Endothelial cell of umbilical vein (primary cell): ENCODE results near the gene RBM47. TPM values are rescaled to one million over a fixed set of nuclear protein-coding genes. Genes with fewer than 3 reads are reported as not detected.

Source experiments
- BruUV-seq: library from RNA; stranded (reverse); fragments of 400-500 nt; replicated peaks from 2 replicates; lab custom pipeline; 2021; lab: Mats Ljungman, UMichigan
- CTCF ChIA-PET: fragments of 300-600, 350-600 bp; sonication (Branson Sonifier 250); formaldehyde crosslinking; loops from one replicate; lab custom pipeline; 2021; ENCODE audit warnings: antibody characterized with exemption, inconsistent platforms; lab: Charles Lee
- POLR2A ChIA-PET: fragments of 300-600, 350-600 bp; sonication (Branson Sonifier 250); formaldehyde crosslinking; loops from one replicate; lab custom pipeline; 2021; ENCODE audit warnings: antibody characterized with exemption, inconsistent platforms; lab: Charles Lee
- DNase-seq: peaks from one replicate; pipeline ENCODE4 v3.0.0-alpha.2; 2011; ENCODE audit warnings: low read depth, low spot score
- FAIRE-seq: peaks from 2 replicates; lab custom pipeline; 2011; peaks lifted over from hg19 to GRCh38; lab: Jason Lieb, UNC
- H2AFZ ChIP-seq: 2 replicates; pipeline ENCODE4 v1.6.0; 2012; ENCODE audit warnings: low read depth, low read length, control low read depth, inconsistent platforms
- H3K27ac ChIP-seq: 2 replicates; pipeline ENCODE4 v1.5.1; 2011; ENCODE audit warnings: low read depth, mild to moderate bottlenecking, control low read depth, low read length, moderate library complexity; ENCODE audit not compliant: insufficient read depth
- H3K27me3 ChIP-seq, 2 experiments: 2 replicates each; pipeline versions ENCODE4 v1.6.0 to v1.6.1; 2011; ENCODE audit warnings: low read length in 2 of 2, mixed read lengths in 1 of 2; ENCODE audit not compliant: control insufficient read depth in 2 of 2, insufficient read depth in 2 of 2
- H3K36me3 ChIP-seq, 2 experiments: 2 replicates in 1 of 2; 3 replicates in 1 of 2; pipeline ENCODE4 v1.5.1; 2011; ENCODE audit warnings: low read length in 2 of 2, mild to moderate bottlenecking in 1 of 2, moderate library complexity in 1 of 2; ENCODE audit not compliant: control insufficient read depth in 2 of 2, insufficient read depth in 2 of 2; ENCODE audit errors: extremely low read depth in 1 of 2
- H3K4me1 ChIP-seq: 3 replicates; pipeline ENCODE4 v1.5.1; 2011; ENCODE audit warnings: mild to moderate bottlenecking, low read length; ENCODE audit not compliant: control insufficient read depth, insufficient read depth; ENCODE audit errors: extremely low read depth
- H3K4me2 ChIP-seq: 2 replicates; pipeline ENCODE4 v1.6.1; 2011; ENCODE audit warnings: low read length, control low read depth, mixed read lengths; ENCODE audit not compliant: insufficient read depth
- H3K4me3 ChIP-seq, 3 experiments: fragments of 200-600 bp in 1 of 3; sonication (generic), shearing (Covaris generic) in 1 of 3; replicated peaks in 1 of 3; 2 replicates each; pipeline ENCODE4 v1.5.1; 2011 to 2016; ENCODE audit warnings: control low read depth in 3 of 3, low read length in 3 of 3, mild to moderate bottlenecking in 2 of 3, inconsistent platforms in 1 of 3, low read depth in 1 of 3, moderate library complexity in 1 of 3; ENCODE audit not compliant: insufficient read depth in 1 of 3
- H3K79me2 ChIP-seq: 2 replicates; pipeline ENCODE4 v1.6.0; 2012; ENCODE audit warnings: low read length, inconsistent platforms; ENCODE audit not compliant: control insufficient read depth, insufficient read depth
- H3K9ac ChIP-seq: replicated peaks from 2 replicates; pipeline ENCODE3; 2011; ENCODE audit warnings: low read length, control low read depth; ENCODE audit not compliant: insufficient read depth; ENCODE audit errors: extremely low read depth
- H3K9me1 ChIP-seq: replicated peaks from 3 replicates; pipeline ENCODE4 v1.6.0; 2011; ENCODE audit warnings: mild to moderate bottlenecking, low read length; ENCODE audit not compliant: control insufficient read depth, insufficient read depth; ENCODE audit errors: extremely low read depth
- H3K9me3 ChIP-seq: replicated peaks from 2 replicates; pipeline ENCODE4 v1.5.1; 2012; ENCODE audit warnings: low read length, inconsistent platforms; ENCODE audit not compliant: control insufficient read depth, insufficient read depth
- H4K20me1 ChIP-seq: replicated peaks from 2 replicates; pipeline ENCODE3; 2011; ENCODE audit warnings: mild to moderate bottlenecking, low read length; ENCODE audit not compliant: control insufficient read depth, insufficient read depth; ENCODE audit errors: extremely low read depth
- CTCF ChIP-seq, 2 donors: IDR thresholded peaks; 1 replicate in 1 of 2; 2 replicates in 1 of 2; pipeline ENCODE4 v1.5.1; 2011; ENCODE audit warnings: low read length in 2 of 2, mild to moderate bottlenecking in 2 of 2, moderate library complexity in 2 of 2, control low read depth in 1 of 2, inconsistent platforms in 1 of 2, low read depth in 1 of 2; ENCODE audit not compliant: insufficient read depth in 1 of 2; ENCODE audit errors: extremely low read depth in 1 of 2
- EZH2 ChIP-seq: IDR thresholded peaks from 2 replicates; pipeline ENCODE4 v1.6.1; 2012; ENCODE audit warnings: borderline replicate concordance, low read depth, mild to moderate bottlenecking, moderate library complexity, low read length, inconsistent platforms; ENCODE audit not compliant: severe bottlenecking
- FOS ChIP-seq: IDR thresholded peaks from 2 replicates; pipeline ENCODE4 v1.6.1; 2011; ENCODE audit warnings: mild to moderate bottlenecking, low read length, moderate library complexity, borderline replicate concordance; ENCODE audit not compliant: insufficient read depth
- GATA2 ChIP-seq: IDR thresholded peaks from 2 replicates; pipeline ENCODE4 v1.7.0; 2011; ENCODE audit warnings: low read depth, mild to moderate bottlenecking, moderate library complexity, mixed read lengths, low read length; ENCODE audit not compliant: insufficient read length, insufficient read depth
- JUN ChIP-seq: IDR thresholded peaks from 2 replicates; pipeline ENCODE4 v1.6.1; 2011; ENCODE audit warnings: borderline replicate concordance, low read depth; ENCODE audit not compliant: insufficient read length, insufficient read depth
- MAX ChIP-seq: IDR thresholded peaks from 2 replicates; pipeline ENCODE4 v1.6.1; 2011; ENCODE audit not compliant: insufficient read depth, insufficient read length
- MYC ChIP-seq: IDR thresholded peaks from one replicate; pipeline ENCODE4 v1.6.1; 2011; ENCODE audit warnings: mild to moderate bottlenecking, low read depth, low read length
- POLR2A ChIP-seq: IDR thresholded peaks from 2 replicates; pipeline ENCODE4 v1.6.1; 2012; ENCODE audit warnings: low read depth, mild to moderate bottlenecking, control low read depth, low read length
- POLR2AphosphoS5 ChIP-seq: IDR thresholded peaks from 2 replicates; pipeline ENCODE4 v1.6.1; 2012; ENCODE audit warnings: low read depth, mild to moderate bottlenecking, control low read depth, low read length, moderate library complexity; ENCODE audit not compliant: insufficient read depth
- dilution Hi-C: fragments of 300-500 bp; cut with MboI; formaldehyde crosslinking; loops from one replicate; pipeline ENCODE4 v1.15.0; 2019; ENCODE audit warnings: low sequenced_read_pairs; ENCODE audit not compliant: extremely low pct_ligation_motif_present
- intact Hi-C: fragments of 100-400 bp; cut with micrococcal nuclease; formaldehyde crosslinking; loops from one replicate; pipeline ENCODE4 v1.10.0; 2022
- polyA plus RNA-seq, 4 experiments: library from polyadenylated mRNA; depleted of rRNA in 3 of 4; stranded (reverse) in 3 of 4; unstranded in 1 of 4; fragments of >200 nt; gene quantifications; 2 replicates each; pipeline versions ENCODE4 v1.2.1 to v1.2.3, GENCODE V29; 2011 to 2012; ENCODE audit warnings: missing spikeins in 1 of 4
- total RNA-seq: library from RNA; stranded (reverse); gene quantifications from 2 replicates; pipeline ENCODE4 v1.2.3, GENCODE V29; 2021

Gene RBM47
- total and polyA plus RNA-seq, 2 donors (not counting 3 experiments of a cell fraction or from before 2014, with no cell fraction given), result not detected

GRCh38 chr4:40484346-40485090 lies 145.1 kb downstream of the RBM47 start:
- no TSS peak for BruUV-seq
- H3K27me3 ChIP-seq, result peaks cover 2 to 8% of the 10 kb centered on the region in 2 experiments
- intact Hi-C loops (no loop called here), dilution Hi-C loops (no loop called here)
- H3K9ac ChIP-seq, result no peak overlapping the region
- H3K9me3 ChIP-seq, result no peaks in the 10 kb centered on the region
- DNase-seq (no peak), FAIRE-seq (no peak)
- no peak overlapping the region for H2AFZ ChIP-seq
- H3K79me2 ChIP-seq, result no peaks in the 10 kb centered on the region
- H3K4me2 ChIP-seq, result no peak overlapping the region
- no peak overlapping the region for H3K4me3 ChIP-seq
- H3K9me1 ChIP-seq, result no peaks in the 10 kb centered on the region
- POLR2A ChIA-PET, result interaction anchor here (0.6 kb wide), 1 partner anchor 803 kb away, joined by 4 read pairs; no protein-coding TSS in a partner anchor
- TF ChIP-seq MYC (no peak), FOS (no peak), JUN (no peak), EZH2 (no peak), GATA2 (no peak), POLR2AphosphoS5 (no peak), POLR2A (no peak), MAX (no peak), CTCF (IDR thresholded peaks at IDR 0.05; ENCODE audit: extremely low read depth in 1 of 2, insufficient read depth in 1 of 2, low read depth in 1 of 2, low read length in 2 of 2) (no peak)
- no peaks in the 10 kb centered on the region for H3K4me1 ChIP-seq
- no peak overlapping the region for H3K27ac ChIP-seq
- H4K20me1 ChIP-seq, result no peaks in the 10 kb centered on the region
- CTCF ChIA-PET, result interaction anchor here (1.4 kb wide), 1 partner anchor 8 kb away, joined by 4 read pairs; no protein-coding TSS in a partner anchor
- H3K36me3 ChIP-seq, result no peaks in the 10 kb centered on the region
